Astrocyte of the spinal cord (primary cell): ENCODE measurements around the gene GNL1.
A peak's percentile ranks its signal among the peaks of the same experiment; 100 is the strongest.

Experiments
- DNase-seq: peaks from one replicate; pipeline ENCODE4 v3.0.0; 2011; ENCODE audit warnings: low read depth, low spot score
- H3K4me3 ChIP-seq: 2 replicates; pipeline ENCODE4 v1.5.1; 2011; ENCODE audit warnings: low read depth, mild to moderate bottlenecking, low read length, moderate library complexity
- CTCF ChIP-seq: IDR thresholded peaks from 2 replicates; pipeline ENCODE4 v1.5.1; 2012; ENCODE audit warnings: low read depth, mild to moderate bottlenecking, low read length, inconsistent platforms
- in situ Hi-C: cut with HindIII; loops from 2 replicates; pipeline ENCODE4 v1.10.0; 2017; ENCODE audit warnings: low sequenced_read_pairs

The GNL1 gene

GRCh38 chr6:30560930-30561329 lies 4.6 kb upstream of the GNL1 start:
- no peak overlapping the region for H3K4me3 ChIP-seq
- TF ChIP-seq CTCF: no peak
- in situ Hi-C loops: no loop called here
- DNase-seq: no peak

- peak overlapping the region; percentile 96 for H3K4me3 ChIP-seq
- in situ Hi-C loops: no loop called here
- no peak for TF ChIP-seq CTCF
- no peak for DNase-seq
Measured at GRCh38 chr6:30557683-30557981, 1.3 kb upstream of the GNL1 start.

GRCh38 chr6:30556906-30557682 lies 805 bp upstream of the GNL1 start, which contains the start of gene PRR3:
PRR3 (plus strand) TSS chr6:30557295; CDS start chr6:30557345, 50 bp downstream.
- H3K4me3 ChIP-seq: peak within 1 kb of the TSS; percentile 96
- no peak for TF ChIP-seq CTCF
- in situ Hi-C loops: no loop called here
- DNase-seq: peak; percentile 91

- in situ Hi-C loops: no loop called here
- DNase-seq: no peak
- H3K4me3 ChIP-seq: peak overlapping the region; percentile 96
- TF ChIP-seq CTCF: no peak
Measured at GRCh38 chr6:30555816-30556065, 548 bp downstream of the GNL1 start.

- in situ Hi-C loops: no loop called here
- DNase-seq: peak; percentile 56
- peak overlapping the region; percentile 96 for H3K4me3 ChIP-seq
- no peak for TF ChIP-seq CTCF
Measured at GRCh38 chr6:30554962-30555815, 1.1 kb downstream of the GNL1 start.

- no peak for TF ChIP-seq CTCF
- in situ Hi-C loops: no loop called here
- DNase-seq: no peak
- no peak overlapping the region for H3K4me3 ChIP-seq
Measured at GRCh38 chr6:30554404-30554803, 1.9 kb downstream of the GNL1 start.
